ENCODE measurements around the gene GTSE1.

DNA sequence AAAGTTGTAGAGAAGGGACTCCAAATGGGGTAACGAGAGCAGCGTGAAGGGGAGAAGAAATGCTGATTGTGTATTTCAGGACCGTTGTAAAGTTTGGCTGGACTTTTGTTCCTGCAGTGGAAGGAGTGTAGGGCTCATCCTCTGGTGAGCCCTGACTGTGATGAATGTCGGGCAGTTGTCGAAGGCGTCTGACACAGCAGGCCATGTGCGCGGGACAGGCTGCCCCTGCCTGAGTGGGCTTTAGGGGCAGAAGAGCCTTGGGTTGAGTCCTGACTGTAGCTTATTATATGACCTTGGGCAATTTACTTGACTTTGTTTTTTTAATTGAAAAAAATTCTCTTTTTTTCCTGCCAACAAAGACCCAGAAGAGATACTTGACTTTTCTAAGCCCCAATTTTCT, 42.0 kb downstream of the GTSE1 start:
- TF ChIP-seq, protein P1, sequence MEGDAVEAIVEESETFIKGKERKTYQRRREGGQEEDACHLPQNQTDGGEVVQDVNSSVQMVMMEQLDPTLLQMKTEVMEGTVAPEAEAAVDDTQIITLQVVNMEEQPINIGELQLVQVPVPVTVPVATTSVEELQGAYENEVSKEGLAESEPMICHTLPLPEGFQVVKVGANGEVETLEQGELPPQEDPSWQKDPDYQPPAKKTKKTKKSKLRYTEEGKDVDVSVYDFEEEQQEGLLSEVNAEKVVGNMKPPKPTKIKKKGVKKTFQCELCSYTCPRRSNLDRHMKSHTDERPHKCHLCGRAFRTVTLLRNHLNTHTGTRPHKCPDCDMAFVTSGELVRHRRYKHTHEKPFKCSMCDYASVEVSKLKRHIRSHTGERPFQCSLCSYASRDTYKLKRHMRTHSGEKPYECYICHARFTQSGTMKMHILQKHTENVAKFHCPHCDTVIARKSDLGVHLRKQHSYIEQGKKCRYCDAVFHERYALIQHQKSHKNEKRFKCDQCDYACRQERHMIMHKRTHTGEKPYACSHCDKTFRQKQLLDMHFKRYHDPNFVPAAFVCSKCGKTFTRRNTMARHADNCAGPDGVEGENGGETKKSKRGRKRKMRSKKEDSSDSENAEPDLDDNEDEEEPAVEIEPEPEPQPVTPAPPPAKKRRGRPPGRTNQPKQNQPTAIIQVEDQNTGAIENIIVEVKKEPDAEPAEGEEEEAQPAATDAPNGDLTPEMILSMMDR (conservative IDR thresholded peaks at IDR 0.05; ENCODE audit: low read depth, low read length), result no peak
- no peak for TF ChIP-seq EZH2 (IDR thresholded peaks at IDR 0.05; ENCODE audit: borderline replicate concordance, low read depth, low read length, poor library complexity, severe bottlenecking)

Data from A673 (cell line).